GM23338 (cell line): Measurements from ENCODE around the gene SLC30A10. TPM values are rescaled to one million over a fixed set of nuclear protein-coding genes. Genes with fewer than 3 reads are reported as not detected.

ENCODE experiments used
- ATAC-seq: fragments of 200-7000 bp; cut with Tn5 transposase; 3 replicates; pipeline ENCODE4 v1.9.1; 2020
- DNase-seq: peaks from one replicate; pipeline ENCODE4 v3.0.0-alpha.2; 2015; ENCODE audit warnings: low spot score
- H2AFZ ChIP-seq: fragments of 200-600 bp; sonication (generic); 2 replicates; pipeline ENCODE4 v1.8.0; 2016; ENCODE audit warnings: antibody characterized with exemption, mild to moderate bottlenecking, moderate library complexity
- H3F3A ChIP-seq: fragments of 200-600 bp; sonication (generic); replicated peaks from 2 replicates; pipeline ENCODE4 v1.8.0; 2017; ENCODE audit warnings: antibody characterized with exemption, mixed run types, low read depth
- H3K27ac ChIP-seq: fragments of 200-600 bp; sonication (generic); 2 replicates; pipeline ENCODE4 v1.6.1; 2016; ENCODE audit warnings: low read depth
- H3K27me3 ChIP-seq: fragments of 200-600 bp; sonication (generic); 2 replicates; pipeline ENCODE4 v1.8.0; 2016; ENCODE audit warnings: mild to moderate bottlenecking, mixed run types, moderate library complexity; ENCODE audit not compliant: insufficient read depth
- H3K36me3 ChIP-seq: fragments of 200-600 bp; sonication (generic); 2 replicates; pipeline ENCODE4 v1.8.0; 2016; ENCODE audit warnings: mild to moderate bottlenecking; ENCODE audit not compliant: insufficient read depth
- H3K4me1 ChIP-seq: fragments of 200-600 bp; sonication (generic); 2 replicates; pipeline ENCODE4 v1.8.0; 2016; ENCODE audit warnings: mild to moderate bottlenecking, moderate library complexity; ENCODE audit not compliant: insufficient read depth
- H3K4me2 ChIP-seq: fragments of 200-600 bp; sonication (generic); 2 replicates; pipeline ENCODE4 v1.7.1; 2017; ENCODE audit warnings: mixed run types
- H3K4me3 ChIP-seq: fragments of 200-600 bp; sonication (generic); 2 replicates; pipeline ENCODE4 v1.6.1; 2016; ENCODE audit warnings: mixed run types
- H3K79me2 ChIP-seq: fragments of 200-600 bp; sonication (generic); replicated peaks from 2 replicates; pipeline ENCODE4 v1.8.0; 2017; ENCODE audit warnings: mild to moderate bottlenecking; ENCODE audit not compliant: insufficient read depth
- H3K9me2 ChIP-seq: fragments of 200-600 bp; sonication (generic); 2 replicates; pipeline ENCODE4 v1.8.0; 2017; ENCODE audit not compliant: insufficient read depth
- H4K20me1 ChIP-seq: fragments of 200-600 bp; sonication (generic); replicated peaks from 2 replicates; pipeline ENCODE4 v1.8.0; 2017; ENCODE audit warnings: mild to moderate bottlenecking; ENCODE audit not compliant: insufficient read depth
- H3K27ac Mint-ChIP-seq: 2 replicates; pipeline ENCODE4 v1.8.0; 2020; ENCODE audit warnings: inconsistent platforms, mild to moderate bottlenecking, moderate library complexity, mixed read lengths
- H3K27me3 Mint-ChIP-seq: 3 replicates; pipeline ENCODE4 v1.8.0; 2022; ENCODE audit warnings: low read depth, mild to moderate bottlenecking, moderate library complexity, mixed read lengths, inconsistent platforms; ENCODE audit not compliant: insufficient read depth, poor library complexity
- H3K36me3 Mint-ChIP-seq: 3 replicates; pipeline ENCODE4 v1.8.0; 2021; ENCODE audit warnings: low read depth, mild to moderate bottlenecking, inconsistent platforms, moderate library complexity, mixed read lengths
- H3K4me1 Mint-ChIP-seq: 3 replicates; pipeline ENCODE4 v1.8.0; 2020; ENCODE audit warnings: mild to moderate bottlenecking, inconsistent platforms, mixed read lengths
- H3K4me3 Mint-ChIP-seq: 3 replicates; pipeline ENCODE4 v1.8.0; 2021; ENCODE audit warnings: moderate library complexity, mild to moderate bottlenecking, inconsistent platforms, mixed read lengths
- H3K9me3 Mint-ChIP-seq: 3 replicates; pipeline ENCODE4 v1.8.0; 2020; ENCODE audit warnings: moderate library complexity, mild to moderate bottlenecking, inconsistent platforms, mixed read lengths
- CREB1 ChIP-seq: fragments of 250-450 bp; sonication (Bioruptor Pico); IDR thresholded peaks from 2 replicates; pipeline ENCODE4 v1.5.0; 2020; ENCODE audit warnings: low read depth, mild to moderate bottlenecking, moderate library complexity
- CTCF ChIP-seq, 2 experiments: fragments of 200-600 bp in 1 of 2; sonication (generic) in 1 of 2; conservative IDR thresholded peaks; 2 replicates each; pipeline versions ENCODE4 v1.5.1 to v1.6.1; 2016 to 2017; ENCODE audit warnings: antibody characterized with exemption in 2 of 2, low read depth in 2 of 2, mild to moderate bottlenecking in 2 of 2, moderate library complexity in 1 of 2
- ETS1 ChIP-seq: IDR thresholded peaks from 2 replicates; pipeline ENCODE4 v1.6.1; 2016; ENCODE audit warnings: antibody characterized with exemption
- EZH2 ChIP-seq: fragments of 200-600 bp; sonication (generic); IDR thresholded peaks from one replicate; pipeline ENCODE4 v1.8.0; 2017; ENCODE audit warnings: antibody characterized with exemption, mild to moderate bottlenecking, low read depth; ENCODE audit not compliant: unreplicated experiment
- EZH2phosphoT487 ChIP-seq: fragments of 200-600 bp; sonication (generic); IDR thresholded peaks from one replicate; pipeline ENCODE4 v1.8.1; 2018; ENCODE audit warnings: antibody characterized with exemption; ENCODE audit not compliant: unreplicated experiment
- POLR2AphosphoS5 ChIP-seq: IDR thresholded peaks from 2 replicates; pipeline ENCODE4 v1.6.1; 2016; ENCODE audit warnings: antibody characterized with exemption, low read depth
- REST ChIP-seq: IDR thresholded peaks from one replicate; pipeline ENCODE4 v1.6.1; 2018; ENCODE audit warnings: antibody characterized with exemption; ENCODE audit not compliant: unreplicated experiment
- STAT1 ChIP-seq: IDR thresholded peaks from one replicate; pipeline ENCODE4 v1.6.1; 2016; ENCODE audit warnings: antibody characterized with exemption; ENCODE audit not compliant: unreplicated experiment
- ZNF114 ChIP-seq: fragments of 250-450 bp; sonication (Bioruptor Pico); IDR thresholded peaks from 2 replicates; pipeline ENCODE4 v1.5.0; 2020; ENCODE audit warnings: mild to moderate bottlenecking, moderate library complexity
- ZNF331 ChIP-seq: fragments of 250-450 bp; sonication (Bioruptor Pico); IDR thresholded peaks from 2 replicates; pipeline ENCODE4 v1.5.0; 2020; ENCODE audit warnings: low read depth, mild to moderate bottlenecking, moderate library complexity
- ZNF462 ChIP-seq: fragments of 250-450 bp; sonication (Bioruptor Pico); IDR thresholded peaks from 2 replicates; pipeline ENCODE4 v1.5.0; 2020; ENCODE audit warnings: mild to moderate bottlenecking, moderate library complexity
- polyA plus RNA-seq: library from polyadenylated mRNA; unstranded; fragments of >200 nt; fragmentation: Nextera tagmentation; extraction: Ambion mirVana; gene quantifications from 2 replicates; pipeline ENCODE4 v1.2.1, GENCODE V29; 2016
- total RNA-seq: library from RNA; depleted of rRNA; stranded (reverse); fragments of >200 nt; shearing (Covaris generic); gene quantifications from 2 replicates; pipeline ENCODE4 v1.2.3, GENCODE V29; 2014

SLC30A10 gene
- total and polyA plus RNA-seq, 2 experiments from 2014 or later: 0.47 to 1.1 TPM

GRCh38 chr1:219926363-219926998, 1.9 kb downstream of the SLC30A10 start:
- H3K36me3 ChIP-seq: no peaks in the 10 kb centered on the region
- peaks cover 32% of the 10 kb centered on the region for H3K27me3 ChIP-seq
- H3K79me2 ChIP-seq: no peaks in the 10 kb centered on the region
- no peak overlapping the region for H3K4me3 Mint-ChIP-seq
- no peaks in the 10 kb centered on the region for H3K9me3 Mint-ChIP-seq
- H3F3A ChIP-seq: 0 out of 2 replicates have a peak, but pooled peaks cover 4% of the 10 kb centered on the region
- no peak overlapping the region for H3K4me3 ChIP-seq
- H3K27ac ChIP-seq: no peak overlapping the region
- TF ChIP-seq EZH2phosphoT487: no peak
- no peak for TF ChIP-seq EZH2
- TF ChIP-seq CTCF (conservative IDR thresholded peaks at IDR 0.05; ENCODE audit: low read depth in 2 of 2): no peak
- TF ChIP-seq POLR2AphosphoS5: no peak
- TF ChIP-seq REST: no peak
- no peak for TF ChIP-seq ETS1
- TF ChIP-seq ZNF114 (CRISPR knock-in tag): no peak
- no peak for TF ChIP-seq CREB1 (CRISPR knock-in tag)
- no peak for TF ChIP-seq ZNF331 (CRISPR knock-in tag)
- no peak for TF ChIP-seq ZNF462 (CRISPR knock-in tag)
- no peak for TF ChIP-seq STAT1
- ATAC-seq: no peak
- peaks cover 10% of the 10 kb centered on the region; the same call in 1 of the 2 replicates for H3K4me1 ChIP-seq
- peaks cover 32% of the 10 kb centered on the region for H3K27me3 Mint-ChIP-seq
- peak overlapping the region; percentile 48; the same call in 1 of the 2 replicates for H2AFZ ChIP-seq
- DNase-seq: no peak
- no peak overlapping the region for H3K4me2 ChIP-seq
- H3K4me1 Mint-ChIP-seq: peaks cover 21% of the 10 kb centered on the region
- no peak overlapping the region for H3K27ac Mint-ChIP-seq
- no peaks in the 10 kb centered on the region for H3K36me3 Mint-ChIP-seq
- no peaks in the 10 kb centered on the region; the same call in 1 of the 2 replicates for H3K9me2 ChIP-seq
- H4K20me1 ChIP-seq: no peaks in the 10 kb centered on the region
